T-cell (primary cell): Measurements from ENCODE around the gene GALNTL6. TPM values are rescaled to one million over a fixed set of nuclear protein-coding genes. Genes with fewer than 3 reads are reported as not detected.

Source experiments
- ATAC-seq, 4 experiments: fragments of 200-7000 bp in 3 of 4; fragments of 150-1000 bp in 1 of 4; cut with Tn5 transposase; replicated peaks in 1 of 4; 1 replicate in 3 of 4; 2 replicates in 1 of 4; pipeline ENCODE4 v1.10.0; 2021; ENCODE audit warnings: moderate library complexity in 3 of 4, mild to moderate bottlenecking in 2 of 4, moderate number of reproducible peaks in 1 of 4
- CTCF ChIA-PET, 2 donors: fragments of 300-600 bp; sonication (Branson Sonifier 250); formaldehyde crosslinking; loops; one replicate each; lab custom pipeline; 2022; ENCODE audit warnings: antibody characterized with exemption in 2 of 2; lab: Charles Lee
- POLR2A ChIA-PET, 2 donors: fragments of 300-600 bp; sonication (Branson Sonifier 250); formaldehyde crosslinking; loops; one replicate each; lab custom pipeline; 2022; ENCODE audit warnings: antibody characterized with exemption in 2 of 2; lab: Charles Lee
- DNase-seq, 35 experiments: peaks; one replicate each; pipeline versions ENCODE4 v3.0.0 to v3.0.0-alpha.2; 2013 to 2023
- H3K27ac ChIP-seq: one replicate; pipeline ENCODE4 v1.5.1; 2013; ENCODE audit warnings: low read length
- H3K27me3 ChIP-seq, 2 experiments: replicated peaks in 1 of 2; 1 replicate in 1 of 2; 2 replicates in 1 of 2; pipeline versions ENCODE4 v1.6.1 to v1.7.0; 2013; ENCODE audit warnings: low read length in 1 of 2, mixed read lengths in 1 of 2; ENCODE audit not compliant: control insufficient read depth in 2 of 2, insufficient read depth in 2 of 2; ENCODE audit errors: extremely low read depth in 1 of 2
- H3K36me3 ChIP-seq, 2 donors: 1 replicate in 1 of 2; 2 replicates in 1 of 2; pipeline versions ENCODE4 v1.6.1 to v1.7.0; 2013; ENCODE audit warnings: low read length in 1 of 2; ENCODE audit not compliant: control insufficient read depth in 2 of 2, insufficient read depth in 1 of 2; ENCODE audit errors: extremely low read depth in 1 of 2
- H3K4me1 ChIP-seq, 2 experiments: 1 replicate in 1 of 2; 2 replicates in 1 of 2; pipeline versions ENCODE4 v1.6.1 to v1.7.0; 2013; ENCODE audit warnings: low read length in 2 of 2, mixed read lengths in 1 of 2; ENCODE audit not compliant: insufficient read depth in 2 of 2, control insufficient read depth in 1 of 2; ENCODE audit errors: extremely low read depth in 1 of 2
- H3K4me3 ChIP-seq, 2 donors: 1 replicate in 1 of 2; 2 replicates in 1 of 2; pipeline versions ENCODE4 v1.5.1 to v1.7.0; 2013; ENCODE audit warnings: mild to moderate bottlenecking in 2 of 2, low read length in 1 of 2, moderate library complexity in 1 of 2; ENCODE audit not compliant: control insufficient read depth in 1 of 2; ENCODE audit errors: extremely low read depth in 1 of 2
- H3K9me3 ChIP-seq: 2 replicates; pipeline ENCODE4 v1.7.0; 2013
- H3K27ac Mint-ChIP-seq, 2 donors: one replicate each; pipeline ENCODE4 v1.8.0; 2020 to 2021; ENCODE audit warnings: mild to moderate bottlenecking in 2 of 2, mixed read lengths in 2 of 2
- H3K27me3 Mint-ChIP-seq, 2 donors: one replicate each; pipeline ENCODE4 v1.8.0; 2021 to 2022; ENCODE audit warnings: mixed read lengths in 2 of 2
- H3K36me3 Mint-ChIP-seq: one replicate; pipeline ENCODE4 v1.8.0; 2021; ENCODE audit warnings: mixed read lengths
- H3K4me1 Mint-ChIP-seq, 3 donors: one replicate each; pipeline ENCODE4 v1.8.0; 2020 to 2022; ENCODE audit warnings: mixed read lengths in 3 of 3, mild to moderate bottlenecking in 1 of 3
- H3K4me3 Mint-ChIP-seq, 3 donors: one replicate each; pipeline ENCODE4 v1.8.0; 2020 to 2022; ENCODE audit warnings: mild to moderate bottlenecking in 3 of 3, mixed read lengths in 3 of 3, moderate library complexity in 3 of 3
- H3K9me3 Mint-ChIP-seq, 3 donors: one replicate each; pipeline ENCODE4 v1.8.0; 2020 to 2022; ENCODE audit warnings: mixed read lengths in 3 of 3
- WGBS: methylation state at CpG from one replicate; pipeline ENCODE4 v1.1.5; 2013; ENCODE audit warnings: missing lambda C conversion rate; ENCODE audit not compliant: insufficient coverage; 5-methylcytosine and 5-hydroxymethylcytosine counted together
- total RNA-seq, 35 experiments: library from RNA in 6 of 35; stranded (reverse) in 6 of 35; fragments of 120-200 nt in 1 of 35; gene quantifications; one replicate each; pipeline versions ENCODE4 v1.2.1 to v1.2.4 and lab custom pipeline; 2013 to 2026

GALNTL6 gene
- total RNA-seq, 5 donors from 2014 or later (not counting 1 experiment from before 2014, with no cell fraction given), result not detected

DNA sequence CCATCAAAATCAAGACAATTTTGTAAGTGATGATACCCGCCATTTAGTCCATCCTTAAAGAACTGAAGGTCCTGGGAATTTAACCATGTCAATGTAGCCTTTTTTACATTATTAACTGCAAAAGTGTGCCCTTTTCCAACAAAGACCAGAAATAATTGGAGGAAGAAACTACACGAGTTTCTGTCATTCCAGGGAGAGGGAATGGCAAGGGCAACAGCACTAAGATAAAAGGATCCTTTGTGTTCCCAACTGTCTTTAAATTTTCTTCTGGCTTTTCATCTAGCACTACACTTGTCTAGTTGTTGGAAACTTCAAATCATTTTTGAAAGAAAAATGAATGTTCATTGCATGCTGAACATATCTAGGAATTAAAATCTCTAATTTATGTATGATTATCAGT lies 286.2 kb downstream of the GALNTL6 start:
- DNase-seq (no peak), ATAC-seq (no peak)
- Histone ChIP-seq H3K4me3 (no peak overlapping the region), H3K9me3 (no peaks in the 10 kb centered on the region), H3K4me1 (no peaks in the 10 kb centered on the region), H3K27me3 (no peaks in the 10 kb centered on the region), H3K27ac (no peak overlapping the region), H3K36me3 (no peaks in the 10 kb centered on the region)
- H3K36me3 Mint-ChIP-seq, result no peaks in the 10 kb centered on the region
- H3K27me3 Mint-ChIP-seq, result no peaks in the 10 kb centered on the region
- ChIA-PET CTCF (no interaction called here), POLR2A (no interaction called here)
- H3K4me3 Mint-ChIP-seq, result no peak overlapping the region
- WGBS, result 50% methylated on average over 1 of the region's 2 CpGs
- no peaks in the 10 kb centered on the region for H3K4me1 Mint-ChIP-seq
- H3K27ac Mint-ChIP-seq, result no peak overlapping the region
- peaks cover 6 to 20% (median 19%) of the 10 kb centered on the region in 3 donors for H3K9me3 Mint-ChIP-seq

DNA sequence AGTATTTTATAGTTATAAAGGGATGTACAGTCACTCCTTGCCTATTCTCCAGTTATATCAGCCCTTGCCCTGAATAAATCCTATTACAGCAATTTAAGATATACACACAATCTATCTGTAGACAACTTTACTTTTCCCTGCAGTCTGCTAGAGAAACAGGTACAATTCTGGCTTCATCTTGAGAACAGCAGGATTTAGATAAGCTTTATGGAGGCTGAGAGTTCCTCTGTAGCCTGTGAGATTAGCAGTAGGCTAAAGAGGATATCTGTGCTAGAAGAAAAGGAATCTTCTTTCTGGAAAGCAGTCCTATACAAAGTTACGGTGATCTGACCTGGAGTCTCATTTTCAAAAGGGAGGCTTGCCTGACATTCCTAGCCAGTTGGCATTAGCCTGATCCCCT lies 290.3 kb downstream of the GALNTL6 start:
- no peaks in the 10 kb centered on the region for H3K4me1 Mint-ChIP-seq
- H3K27ac ChIP-seq, result no peak overlapping the region
- ChIA-PET POLR2A (no interaction called here), CTCF (no interaction called here)
- peaks cover 8 to 19% (median 15%) of the 10 kb centered on the region in 3 donors for H3K9me3 Mint-ChIP-seq
- H3K27ac Mint-ChIP-seq, result no peak overlapping the region
- no peaks in the 10 kb centered on the region for H3K27me3 Mint-ChIP-seq
- H3K4me1 ChIP-seq, result no peaks in the 10 kb centered on the region
- no peaks in the 10 kb centered on the region for H3K36me3 ChIP-seq
- H3K4me3 Mint-ChIP-seq, result no peak overlapping the region
- 88% methylated on average over 1 of the region's 1 CpG for WGBS
- H3K27me3 ChIP-seq, result no peaks in the 10 kb centered on the region
- ATAC-seq, result no peak
- no peak for DNase-seq
- no peaks in the 10 kb centered on the region for H3K36me3 Mint-ChIP-seq
- H3K9me3 ChIP-seq, result no peaks in the 10 kb centered on the region
- H3K4me3 ChIP-seq, result no peak overlapping the region

DNA sequence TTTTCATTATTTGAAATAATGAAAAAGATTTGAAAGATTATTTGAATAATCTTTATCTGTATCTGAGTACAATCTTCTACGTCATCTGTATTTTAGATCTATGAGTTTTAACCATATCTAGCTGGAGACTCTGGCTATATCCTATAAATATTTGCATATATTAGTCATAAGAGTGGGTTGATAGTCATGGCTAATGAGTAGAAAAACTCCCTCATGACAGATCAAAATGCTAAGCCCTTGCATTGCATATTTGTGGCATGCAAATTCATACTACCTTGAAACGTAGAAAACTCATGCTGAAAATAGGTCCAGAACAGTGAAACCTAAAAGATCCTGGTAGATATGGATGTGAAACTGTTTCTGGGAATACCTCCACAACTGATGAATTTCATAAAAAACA lies 291.3 kb downstream of the GALNTL6 start:
- no peak overlapping the region for H3K4me3 Mint-ChIP-seq
- ATAC-seq, result no peak
- Histone ChIP-seq H3K9me3 (no peaks in the 10 kb centered on the region), H3K4me1 (no peaks in the 10 kb centered on the region), H3K4me3 (no peak overlapping the region), H3K27ac (no peak overlapping the region), H3K27me3 (no peaks in the 10 kb centered on the region), H3K36me3 (no peaks in the 10 kb centered on the region)
- no peaks in the 10 kb centered on the region for H3K4me1 Mint-ChIP-seq
- CTCF ChIA-PET, result no interaction called here
- no CpG with 5 or more reads among the region's 2 CpGs for WGBS
- DNase-seq, result no peak
- no peak overlapping the region for H3K27ac Mint-ChIP-seq
- peaks cover 8 to 21% (median 10%) of the 10 kb centered on the region in 3 donors for H3K9me3 Mint-ChIP-seq
- no peaks in the 10 kb centered on the region for H3K36me3 Mint-ChIP-seq
- POLR2A ChIA-PET, result no interaction called here
- H3K27me3 Mint-ChIP-seq, result no peaks in the 10 kb centered on the region

- Histone ChIP-seq H3K4me1 (no peaks in the 10 kb centered on the region), H3K27me3 (no peaks in the 10 kb centered on the region), H3K9me3 (no peaks in the 10 kb centered on the region), H3K36me3 (no peaks in the 10 kb centered on the region), H3K27ac (no peak overlapping the region), H3K4me3 (no peak overlapping the region)
- Mint-ChIP-seq H3K27ac (no peak overlapping the region), H3K9me3 (peaks cover 4 to 19% (median 9%) of the 10 kb centered on the region in 3 donors), H3K4me1 (no peaks in the 10 kb centered on the region), H3K27me3 (no peaks in the 10 kb centered on the region), H3K4me3 (no peak overlapping the region), H3K36me3 (no peaks in the 10 kb centered on the region)
- DNase-seq, result no peak
- whole genome bisulfite sequencing, result no CpG with 5 or more reads among the region's 1 CpG
- CTCF ChIA-PET, result no interaction called here
- no peak for ATAC-seq
- POLR2A ChIA-PET, result no interaction called here
Observed at GRCh38 chr4:172105918-172106317, 292.7 kb downstream of the GALNTL6 start.

GRCh38 chr4:172109466-172109865 lies 296.3 kb downstream of the GALNTL6 start:
- Mint-ChIP-seq H3K27ac (no peak overlapping the region), H3K9me3 (peaks cover 0 to 5% (median 4%) of the 10 kb centered on the region in 3 donors), H3K36me3 (no peaks in the 10 kb centered on the region), H3K4me3 (no peak overlapping the region), H3K27me3 (no peaks in the 10 kb centered on the region), H3K4me1 (no peaks in the 10 kb centered on the region)
- H3K9me3 ChIP-seq, result no peaks in the 10 kb centered on the region
- ChIA-PET POLR2A (no interaction called here), CTCF (no interaction called here)
- H3K36me3 ChIP-seq, result no peaks in the 10 kb centered on the region
- H3K4me1 ChIP-seq, result no peaks in the 10 kb centered on the region
- H3K27ac ChIP-seq, result no peak overlapping the region
- no peak overlapping the region for H3K4me3 ChIP-seq
- ATAC-seq, result no peak
- no peak for DNase-seq
- no peaks in the 10 kb centered on the region for H3K27me3 ChIP-seq

GRCh38 chr4:172124656-172125308 lies 311.6 kb downstream of the GALNTL6 start:
- no peaks in the 10 kb centered on the region for H3K27me3 Mint-ChIP-seq
- H3K27ac ChIP-seq, result no peak overlapping the region
- CTCF ChIA-PET, result no interaction called here
- H3K4me1 Mint-ChIP-seq, result no peaks in the 10 kb centered on the region
- POLR2A ChIA-PET, result no interaction called here
- H3K27me3 ChIP-seq, result no peaks in the 10 kb centered on the region
- H3K36me3 ChIP-seq, result no peaks in the 10 kb centered on the region
- no peak overlapping the region for H3K27ac Mint-ChIP-seq
- H3K4me3 Mint-ChIP-seq, result no peak overlapping the region
- WGBS, result 88% methylated on average over 1 of the region's 1 CpG
- no peaks in the 10 kb centered on the region for H3K9me3 ChIP-seq
- H3K9me3 Mint-ChIP-seq, result peaks cover 8 to 14% (median 10%) of the 10 kb centered on the region in 3 donors
- DNase-seq (no peak), ATAC-seq (no peak)
- H3K4me1 ChIP-seq, result no peaks in the 10 kb centered on the region
- no peak overlapping the region for H3K4me3 ChIP-seq
- H3K36me3 Mint-ChIP-seq, result no peaks in the 10 kb centered on the region

- Mint-ChIP-seq H3K27me3 (no peaks in the 10 kb centered on the region), H3K27ac (no peak overlapping the region), H3K4me3 (no peak overlapping the region), H3K9me3 (peaks cover 8 to 16% (median 9%) of the 10 kb centered on the region in 3 donors), H3K4me1 (no peaks in the 10 kb centered on the region), H3K36me3 (no peaks in the 10 kb centered on the region)
- Histone ChIP-seq H3K4me1 (no peaks in the 10 kb centered on the region), H3K27me3 (no peaks in the 10 kb centered on the region), H3K4me3 (no peak overlapping the region), H3K9me3 (no peaks in the 10 kb centered on the region), H3K36me3 (no peaks in the 10 kb centered on the region), H3K27ac (no peak overlapping the region)
- ChIA-PET POLR2A (no interaction called here), CTCF (no interaction called here)
- no peak for DNase-seq
- ATAC-seq, result no peak
Observed at GRCh38 chr4:172125443-172125842, 312.2 kb downstream of the GALNTL6 start.
